AG04450 (cell line): Measurements from ENCODE around the gene TTC9B. TPM values are rescaled to one million over a fixed set of nuclear protein-coding genes. Genes with fewer than 3 reads are reported as not detected.

Experiments
- CTCF ChIA-PET: fragments of 300-600, 350-600 bp; formaldehyde crosslinking; extraction: SDS; loops from one replicate; lab custom pipeline; 2022; ENCODE audit warnings: antibody characterized with exemption, inconsistent platforms; lab: Charles Lee
- POLR2A ChIA-PET: fragments of 350-600 bp; formaldehyde crosslinking; extraction: SDS; loops from one replicate; lab custom pipeline; 2021; ENCODE audit warnings: antibody characterized with exemption, inconsistent platforms; lab: Yijun Ruan, JAX
- DNase-seq: peaks from one replicate; pipeline ENCODE4 v3.0.0-alpha.2; 2011; ENCODE audit warnings: low read depth, low spot score
- H3K27ac ChIP-seq: one replicate; pipeline ENCODE4 v1.5.1; 2012; ENCODE audit warnings: low read depth, low read length, control low read depth
- H3K27me3 ChIP-seq: one replicate; pipeline ENCODE4 v1.6.0; 2012; ENCODE audit warnings: low read length; ENCODE audit not compliant: control insufficient read depth, insufficient read depth
- H3K4me3 ChIP-seq: 2 replicates; pipeline ENCODE4 v1.5.1; 2011; ENCODE audit warnings: mild to moderate bottlenecking, low read depth, low read length, control low read depth
- H3K9me3 ChIP-seq: 2 replicates; pipeline ENCODE4 v1.5.1; 2012; ENCODE audit warnings: low read length; ENCODE audit not compliant: control insufficient read depth, insufficient read depth
- polyA plus RNA-seq: library from polyadenylated mRNA; depleted of rRNA; stranded (reverse); fragments of >200 nt; gene quantifications from 2 replicates; pipeline ENCODE4 v1.2.3, GENCODE V29; 2011
- TF ChIP-seq, protein P1 (sequence below): IDR thresholded peaks from 2 replicates; pipeline ENCODE4 v1.5.1; 2011; ENCODE audit warnings: low read depth, low read length, control low read depth, inconsistent platforms

TTC9B gene
- polyA plus RNA-seq, 1 experiment: not detected

DNA sequence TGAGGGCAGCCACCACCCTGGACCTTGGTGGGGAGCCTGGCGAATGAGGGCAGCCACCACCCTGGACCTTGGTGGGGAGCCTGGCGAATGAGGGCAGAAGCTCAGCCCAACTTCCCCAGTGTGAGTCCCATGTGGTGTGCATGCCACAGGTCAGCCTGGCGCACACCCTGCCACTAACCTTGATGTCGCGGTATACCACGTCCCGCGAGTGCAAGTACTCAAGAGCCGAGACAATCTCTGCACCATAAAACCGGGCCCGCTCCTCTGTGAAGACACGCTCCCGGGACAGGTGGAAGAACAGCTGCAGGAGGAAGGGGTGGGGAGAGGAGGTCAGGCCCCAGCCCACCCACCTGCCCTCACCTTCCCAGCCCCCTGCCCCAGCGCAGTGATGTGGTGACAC lies 19.6 kb upstream of the TTC9B start:
- H3K27ac ChIP-seq: no peak overlapping the region
- H3K4me3 ChIP-seq: no peak overlapping the region
- CTCF ChIA-PET: no interaction called here
- no peaks in the 10 kb centered on the region for H3K27me3 ChIP-seq
- TF ChIP-seq, protein P1, sequence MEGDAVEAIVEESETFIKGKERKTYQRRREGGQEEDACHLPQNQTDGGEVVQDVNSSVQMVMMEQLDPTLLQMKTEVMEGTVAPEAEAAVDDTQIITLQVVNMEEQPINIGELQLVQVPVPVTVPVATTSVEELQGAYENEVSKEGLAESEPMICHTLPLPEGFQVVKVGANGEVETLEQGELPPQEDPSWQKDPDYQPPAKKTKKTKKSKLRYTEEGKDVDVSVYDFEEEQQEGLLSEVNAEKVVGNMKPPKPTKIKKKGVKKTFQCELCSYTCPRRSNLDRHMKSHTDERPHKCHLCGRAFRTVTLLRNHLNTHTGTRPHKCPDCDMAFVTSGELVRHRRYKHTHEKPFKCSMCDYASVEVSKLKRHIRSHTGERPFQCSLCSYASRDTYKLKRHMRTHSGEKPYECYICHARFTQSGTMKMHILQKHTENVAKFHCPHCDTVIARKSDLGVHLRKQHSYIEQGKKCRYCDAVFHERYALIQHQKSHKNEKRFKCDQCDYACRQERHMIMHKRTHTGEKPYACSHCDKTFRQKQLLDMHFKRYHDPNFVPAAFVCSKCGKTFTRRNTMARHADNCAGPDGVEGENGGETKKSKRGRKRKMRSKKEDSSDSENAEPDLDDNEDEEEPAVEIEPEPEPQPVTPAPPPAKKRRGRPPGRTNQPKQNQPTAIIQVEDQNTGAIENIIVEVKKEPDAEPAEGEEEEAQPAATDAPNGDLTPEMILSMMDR: no peak
- no peak for DNase-seq
- POLR2A ChIA-PET: interaction anchor here (0.6 kb wide), 2 partner anchors 190 to 408 kb away, joined by 4 to 6 read pairs; no protein-coding TSS in a partner anchor
- H3K9me3 ChIP-seq: no peaks in the 10 kb centered on the region; the same call in 1 of the 2 replicates

DNA sequence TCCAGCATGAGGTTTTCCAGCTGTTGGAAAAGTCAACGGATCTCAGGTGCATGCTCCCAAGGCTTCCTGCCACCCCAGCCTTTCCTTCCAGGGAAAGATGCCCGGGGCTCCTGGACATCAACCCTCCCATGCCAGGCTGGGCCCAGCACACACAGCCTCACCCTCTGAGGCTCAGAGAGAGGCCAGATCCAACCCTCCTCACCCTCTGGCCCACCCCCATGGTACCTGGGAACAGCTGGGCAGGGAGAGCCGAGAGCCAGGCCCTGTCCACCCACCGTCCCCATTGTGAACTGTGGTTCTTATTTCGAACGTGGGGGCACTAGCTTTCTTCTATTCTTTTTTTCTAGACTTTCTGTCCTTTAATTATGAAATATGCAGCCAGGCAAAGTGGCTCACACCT lies 18.2 kb upstream of the TTC9B start:
- H3K9me3 ChIP-seq: no peaks in the 10 kb centered on the region; the same call in 1 of the 2 replicates
- ChIA-PET CTCF (interaction anchor here (0.5 kb wide), 1 partner anchor 25 kb away, joined by 3 read pairs; no protein-coding TSS in a partner anchor), POLR2A (no interaction called here)
- H3K4me3 ChIP-seq: no peak overlapping the region
- no peaks in the 10 kb centered on the region for H3K27me3 ChIP-seq
- TF ChIP-seq, protein P1: no peak
- H3K27ac ChIP-seq: no peak overlapping the region
- no peak for DNase-seq

DNA sequence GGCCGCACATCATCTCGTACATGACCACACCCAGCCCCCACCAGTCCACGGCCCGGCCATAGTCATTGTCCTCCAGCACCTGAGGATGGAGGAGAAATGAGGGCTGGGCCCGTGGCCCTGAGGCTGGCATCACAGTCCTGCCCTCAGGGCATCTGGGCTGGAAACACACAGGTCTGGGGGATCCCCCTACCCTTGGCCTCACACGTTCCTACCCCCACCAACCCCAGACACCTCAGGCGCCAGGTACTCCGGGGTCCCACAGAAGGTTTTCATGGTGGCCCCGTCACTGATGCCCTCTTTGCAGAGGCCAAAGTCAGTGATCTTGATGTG lies 17.8 kb upstream of the TTC9B start:
- ChIA-PET CTCF (interaction anchor here (0.5 kb wide), 1 partner anchor 25 kb away, joined by 3 read pairs; no protein-coding TSS in a partner anchor), POLR2A (no interaction called here)
- no peak overlapping the region for H3K4me3 ChIP-seq
- DNase-seq: no peak
- no peak overlapping the region for H3K27ac ChIP-seq
- H3K27me3 ChIP-seq: no peaks in the 10 kb centered on the region
- H3K9me3 ChIP-seq: no peaks in the 10 kb centered on the region; the same call in 1 of the 2 replicates
- TF ChIP-seq, protein P1: no peak

DNA sequence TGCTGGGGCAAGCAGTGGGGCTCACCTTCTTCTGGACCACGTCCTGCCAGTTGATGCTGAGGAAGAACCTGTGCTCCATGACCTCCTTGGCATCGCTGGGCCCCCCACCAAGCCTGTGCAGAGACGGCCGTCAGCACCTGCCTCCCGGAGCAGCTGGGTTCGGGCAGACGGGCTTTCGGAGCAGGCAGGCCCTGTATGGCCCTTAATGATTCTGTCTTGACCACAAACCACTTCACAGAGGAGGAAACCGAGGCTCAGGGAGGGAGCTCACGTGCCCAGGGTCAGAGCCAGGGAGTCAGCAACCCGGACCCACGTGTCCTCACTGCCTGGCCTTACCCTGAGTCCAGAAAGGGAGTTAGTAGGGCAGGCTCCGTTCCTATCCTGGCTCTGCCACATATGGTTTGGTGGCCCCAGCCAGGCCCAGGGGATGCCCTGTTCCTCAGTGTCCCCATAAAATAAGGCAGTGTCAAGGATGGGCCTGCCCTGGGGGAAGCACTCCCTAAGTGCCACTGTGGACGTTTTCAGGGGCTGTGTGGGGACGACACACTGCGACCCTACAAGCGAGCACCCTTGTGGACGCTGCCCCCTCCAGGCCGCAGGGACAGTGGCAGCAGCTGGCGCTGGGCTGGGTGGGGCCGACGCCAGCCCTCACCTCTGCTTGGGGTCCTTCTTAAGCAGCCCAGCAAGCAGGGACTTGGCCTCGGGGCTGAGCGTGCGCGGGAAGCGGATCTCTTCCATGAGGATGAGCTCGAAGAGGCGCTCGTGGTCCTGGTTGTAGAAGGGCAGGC lies 17.2 kb upstream of the TTC9B start:
- no peaks in the 10 kb centered on the region; the same call in 1 of the 2 replicates for H3K9me3 ChIP-seq
- H3K27ac ChIP-seq: no peak overlapping the region
- no peak overlapping the region for H3K4me3 ChIP-seq
- ChIA-PET CTCF (interaction anchor here (0.5 to 0.9 kb wide), 2 partner anchors 26 to 49 kb away, joined by 3 to 5 read pairs; partner anchors contain the start of gene AKT2), POLR2A (no interaction called here)
- TF ChIP-seq, protein P1: no peak
- H3K27me3 ChIP-seq: no peaks in the 10 kb centered on the region
- no peak for DNase-seq
